ENCODE measurements around the gene NDUFAF3. TPM values are rescaled to one million over a fixed set of nuclear protein-coding genes. Genes with fewer than 3 reads are reported as not detected.

NDUFAF3 gene
- total and polyA plus RNA-seq, 2 donors (not counting 3 experiments of a cell fraction or from before 2014, with no cell fraction given) = 91.1 to 91.4 TPM

DNA sequence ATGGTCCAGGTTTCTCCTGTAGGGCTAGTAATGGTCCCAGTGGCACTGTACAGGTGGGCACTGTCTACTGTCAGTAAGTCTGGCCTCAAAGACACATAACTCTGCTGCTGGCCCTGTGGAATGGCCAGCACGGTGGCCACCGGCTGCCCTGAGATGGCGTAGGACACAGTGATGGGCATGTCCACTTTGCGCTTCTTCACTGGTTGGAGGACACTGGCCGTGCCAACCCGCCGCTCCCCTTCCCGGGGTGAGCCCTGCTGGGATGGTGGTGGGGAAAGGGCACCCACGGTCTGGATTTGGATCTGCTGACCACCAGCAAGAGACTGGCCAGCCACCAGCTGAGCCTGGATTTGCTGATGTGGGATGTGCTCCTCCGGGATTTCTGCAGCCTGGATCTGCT is 35.3 kb downstream of the NDUFAF3 start:
- H3K4me2 ChIP-seq (ENCODE audit: insufficient read depth, low read length) = no peak overlapping the region
- H2AFZ ChIP-seq (ENCODE audit: low read depth, low read length) = no peak overlapping the region
- DNase-seq (ENCODE audit: low read depth, low spot score) (no peak), FAIRE-seq (no peak)
- no peak overlapping the region for H3K4me3 ChIP-seq (replicated peaks in 1 of 3; ENCODE audit: insufficient read depth in 1 of 3, low read depth in 1 of 3, low read length in 3 of 3)
- no peaks in the 10 kb centered on the region for H3K9me3 ChIP-seq (replicated peaks; ENCODE audit: control insufficient read depth, insufficient read depth, low read length)
- TSS peak; percentile 57 for BruUV-seq (replicated peaks)
- intact Hi-C loops (cut with micrococcal nuclease) = no loop called here
- ChIA-PET POLR2A (no interaction called here), CTCF (no interaction called here)
- H3K27ac ChIP-seq (ENCODE audit: insufficient read depth, low read depth, low read length) = no peak overlapping the region
- no peaks in the 10 kb centered on the region for H3K4me1 ChIP-seq (ENCODE audit: control insufficient read depth, extremely low read depth, insufficient read depth, low read length)
- H3K79me2 ChIP-seq (ENCODE audit: control insufficient read depth, insufficient read depth, low read length) = peaks cover 9% of the 10 kb centered on the region
- H3K9me1 ChIP-seq (replicated peaks; ENCODE audit: control insufficient read depth, extremely low read depth, insufficient read depth, low read length) = no peaks in the 10 kb centered on the region
- H4K20me1 ChIP-seq (replicated peaks; ENCODE audit: control insufficient read depth, extremely low read depth, insufficient read depth, low read length) = no peaks in the 10 kb centered on the region
- TF ChIP-seq POLR2A (IDR thresholded peaks at IDR 0.05; ENCODE audit: low read depth, low read length) = no peak
- TF ChIP-seq CTCF (IDR thresholded peaks at IDR 0.05; ENCODE audit: extremely low read depth in 1 of 2, insufficient read depth in 1 of 2, low read depth in 1 of 2, low read length in 2 of 2) = no peak
- TF ChIP-seq POLR2AphosphoS5 (IDR thresholded peaks at IDR 0.05; ENCODE audit: insufficient read depth, low read depth, low read length) = no peak
- no peak overlapping the region for H3K9ac ChIP-seq (replicated peaks; ENCODE audit: extremely low read depth, insufficient read depth, low read length)
- dilution Hi-C loops (cut with MboI; ENCODE audit: extremely low pct_ligation_motif_present, low sequenced_read_pairs) = no loop called here
- peaks cover 14 to 25% of the 10 kb centered on the region in 2 experiments for H3K36me3 ChIP-seq (ENCODE audit: control insufficient read depth in 2 of 2, extremely low read depth in 1 of 2, insufficient read depth in 2 of 2, low read length in 2 of 2)
- H3K27me3 ChIP-seq (ENCODE audit: control insufficient read depth in 2 of 2, insufficient read depth in 2 of 2, low read length in 2 of 2) = no peaks in the 10 kb centered on the region

DNA sequence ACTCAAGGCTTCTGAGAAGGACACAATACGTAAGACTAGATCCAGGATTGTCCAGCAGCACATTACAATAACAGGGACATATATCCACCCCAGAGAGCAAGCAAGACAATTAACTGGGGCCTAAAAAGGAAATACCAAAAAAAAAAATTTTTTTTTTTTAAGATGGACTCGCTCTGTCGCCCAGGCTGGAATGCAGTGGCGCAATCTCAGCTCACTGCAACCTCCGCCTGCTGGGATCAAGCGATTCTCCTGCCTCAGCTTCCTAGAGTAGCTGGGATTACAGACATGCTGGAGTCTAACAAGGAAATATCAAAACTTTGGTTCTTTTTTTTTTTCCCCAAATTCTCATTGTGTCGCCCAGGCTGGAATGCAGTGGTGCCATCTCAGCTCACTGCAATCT is 36.1 kb downstream of the NDUFAF3 start:
- H2AFZ ChIP-seq (ENCODE audit: low read depth, low read length) = no peak overlapping the region
- dilution Hi-C loops (cut with MboI; ENCODE audit: extremely low pct_ligation_motif_present, low sequenced_read_pairs) (no loop called here), intact Hi-C loops (cut with micrococcal nuclease) (no loop called here)
- H3K9me1 ChIP-seq (replicated peaks; ENCODE audit: control insufficient read depth, extremely low read depth, insufficient read depth, low read length) = no peaks in the 10 kb centered on the region
- peaks cover 11% of the 10 kb centered on the region for H3K79me2 ChIP-seq (ENCODE audit: control insufficient read depth, insufficient read depth, low read length)
- H3K9me3 ChIP-seq (replicated peaks; ENCODE audit: control insufficient read depth, insufficient read depth, low read length) = no peaks in the 10 kb centered on the region
- ChIA-PET POLR2A (interaction anchor here (0.6 kb wide), 1 partner anchor 23 kb away, joined by 4 read pairs; no protein-coding TSS in a partner anchor), CTCF (no interaction called here)
- H4K20me1 ChIP-seq (replicated peaks; ENCODE audit: control insufficient read depth, extremely low read depth, insufficient read depth, low read length) = no peaks in the 10 kb centered on the region
- TF ChIP-seq FOS (IDR thresholded peaks at IDR 0.05; ENCODE audit: borderline replicate concordance, insufficient read depth, low read length) = no peak
- no peak for TF ChIP-seq MYC (IDR thresholded peaks at IDR 0.05; ENCODE audit: low read depth, low read length)
- no peak for TF ChIP-seq CTCF (IDR thresholded peaks at IDR 0.05; ENCODE audit: extremely low read depth in 1 of 2, insufficient read depth in 1 of 2, low read depth in 1 of 2, low read length in 2 of 2)
- no peak for TF ChIP-seq JUN (IDR thresholded peaks at IDR 0.05; ENCODE audit: borderline replicate concordance, insufficient read depth, insufficient read length, low read depth)
- no peak for TF ChIP-seq MAX (IDR thresholded peaks at IDR 0.05; ENCODE audit: insufficient read depth, insufficient read length)
- TF ChIP-seq EZH2 (IDR thresholded peaks at IDR 0.05; ENCODE audit: borderline replicate concordance, low read depth, low read length, severe bottlenecking) = no peak
- no peak for TF ChIP-seq GATA2 (IDR thresholded peaks at IDR 0.05; ENCODE audit: insufficient read depth, insufficient read length, low read depth, low read length)
- TF ChIP-seq POLR2AphosphoS5 (IDR thresholded peaks at IDR 0.05; ENCODE audit: insufficient read depth, low read depth, low read length) = no peak
- no peak for TF ChIP-seq POLR2A (IDR thresholded peaks at IDR 0.05; ENCODE audit: low read depth, low read length)
- no peak overlapping the region for H3K4me2 ChIP-seq (ENCODE audit: insufficient read depth, low read length)
- peaks cover 14 to 25% of the 10 kb centered on the region in 2 experiments for H3K36me3 ChIP-seq (ENCODE audit: control insufficient read depth in 2 of 2, extremely low read depth in 1 of 2, insufficient read depth in 2 of 2, low read length in 2 of 2)
- H3K27me3 ChIP-seq (ENCODE audit: control insufficient read depth in 2 of 2, insufficient read depth in 2 of 2, low read length in 2 of 2) = no peaks in the 10 kb centered on the region
- no peak overlapping the region for H3K4me3 ChIP-seq (replicated peaks in 1 of 3; ENCODE audit: insufficient read depth in 1 of 3, low read depth in 1 of 3, low read length in 3 of 3)
- no TSS peak for BruUV-seq (replicated peaks)
- H3K27ac ChIP-seq (ENCODE audit: insufficient read depth, low read depth, low read length) = no peak overlapping the region
- no peak for DNase-seq (ENCODE audit: low read depth, low spot score)
- no peak for FAIRE-seq
- no peaks in the 10 kb centered on the region for H3K4me1 ChIP-seq (ENCODE audit: control insufficient read depth, extremely low read depth, insufficient read depth, low read length)
- H3K9ac ChIP-seq (replicated peaks; ENCODE audit: extremely low read depth, insufficient read depth, low read length) = no peak overlapping the region
